BJ (cell line): ENCODE measurements around the gene CHCHD6. TPM values are rescaled to one million over a fixed set of nuclear protein-coding genes. Genes with fewer than 3 reads are reported as not detected.

Source experiments
- CTCF ChIA-PET: fragments of 350-600 bp; formaldehyde crosslinking; extraction: SDS; loops from one replicate; lab custom pipeline; 2021; ENCODE audit warnings: antibody characterized with exemption, inconsistent platforms; lab: Yijun Ruan, JAX
- POLR2A ChIA-PET: fragments of 300-600 bp; sonication (Branson Sonifier 250); formaldehyde crosslinking; extraction: SDS; loops from one replicate; lab custom pipeline; 2021; ENCODE audit warnings: antibody characterized with exemption; lab: Charles Lee
- DNase-seq: peaks from one replicate; pipeline ENCODE4 v3.0.0-alpha.2; 2011; ENCODE audit warnings: low read depth
- H3K27me3 ChIP-seq: 2 replicates; pipeline ENCODE4 v1.6.0; 2011; ENCODE audit warnings: low read length; ENCODE audit not compliant: control insufficient read depth, insufficient read depth
- H3K36me3 ChIP-seq: 2 replicates; pipeline ENCODE4 v1.5.1; 2011; ENCODE audit warnings: low read length; ENCODE audit not compliant: control insufficient read depth, insufficient read depth
- H3K4me3 ChIP-seq: 2 replicates; pipeline ENCODE4 v1.5.1; 2011; ENCODE audit warnings: low read depth, mild to moderate bottlenecking, control low read depth, low read length
- polyA plus RNA-seq: library from polyadenylated mRNA; depleted of rRNA; stranded (reverse); fragments of >200 nt; gene quantifications from 2 replicates; pipeline ENCODE4 v1.2.3, GENCODE V29; 2011
- TF ChIP-seq, protein P1 (sequence below): IDR thresholded peaks from 2 replicates; pipeline ENCODE4 v1.5.1; 2011; ENCODE audit warnings: low read depth, mild to moderate bottlenecking, control low read depth, inconsistent platforms, low read length, moderate library complexity; ENCODE audit not compliant: insufficient read depth

Gene CHCHD6
- polyA plus RNA-seq, 1 experiment, result 23.7 TPM

DNA sequence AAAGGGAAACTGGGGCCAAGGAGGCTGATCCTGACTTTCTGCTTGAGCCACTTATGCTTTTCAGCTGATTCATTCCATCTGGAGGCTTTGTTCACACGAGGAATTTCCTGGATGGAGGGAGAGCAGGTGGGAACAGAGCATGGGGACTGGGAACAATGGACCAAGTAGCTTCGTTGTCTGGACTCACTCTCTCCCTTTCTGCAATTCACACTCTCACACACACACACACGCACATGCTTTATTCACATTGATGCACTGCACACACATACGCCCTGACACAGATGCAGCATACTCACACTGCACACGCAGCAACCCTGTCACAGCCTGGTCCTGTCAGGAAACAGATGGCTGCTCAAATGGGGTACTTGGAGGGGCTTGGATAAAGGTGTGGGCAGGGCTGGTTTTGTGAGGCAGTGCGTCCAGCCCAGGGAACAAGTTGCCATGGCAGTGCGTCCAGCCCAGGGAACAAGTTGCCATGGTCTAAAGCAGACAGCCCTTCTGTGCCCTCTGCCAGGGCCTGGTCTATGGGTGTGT lies 19.8 kb upstream of the CHCHD6 start:
- H3K36me3 ChIP-seq, result no peaks in the 10 kb centered on the region
- H3K27me3 ChIP-seq, result peaks cover 1% of the 10 kb centered on the region; the same call in 1 of the 2 replicates
- CTCF ChIA-PET, result interaction anchor here (1.0 to 2.3 kb wide), 6 partner anchors 10 to 863 kb away, joined by 3 to 7 read pairs (median 4); no protein-coding TSS in a partner anchor
- POLR2A ChIA-PET, result interaction anchor here (0.6 kb wide), 1 partner anchor 1892 kb away, joined by 6 read pairs; no protein-coding TSS in a partner anchor
- H3K4me3 ChIP-seq, result no peak overlapping the region
- TF ChIP-seq, protein P1, sequence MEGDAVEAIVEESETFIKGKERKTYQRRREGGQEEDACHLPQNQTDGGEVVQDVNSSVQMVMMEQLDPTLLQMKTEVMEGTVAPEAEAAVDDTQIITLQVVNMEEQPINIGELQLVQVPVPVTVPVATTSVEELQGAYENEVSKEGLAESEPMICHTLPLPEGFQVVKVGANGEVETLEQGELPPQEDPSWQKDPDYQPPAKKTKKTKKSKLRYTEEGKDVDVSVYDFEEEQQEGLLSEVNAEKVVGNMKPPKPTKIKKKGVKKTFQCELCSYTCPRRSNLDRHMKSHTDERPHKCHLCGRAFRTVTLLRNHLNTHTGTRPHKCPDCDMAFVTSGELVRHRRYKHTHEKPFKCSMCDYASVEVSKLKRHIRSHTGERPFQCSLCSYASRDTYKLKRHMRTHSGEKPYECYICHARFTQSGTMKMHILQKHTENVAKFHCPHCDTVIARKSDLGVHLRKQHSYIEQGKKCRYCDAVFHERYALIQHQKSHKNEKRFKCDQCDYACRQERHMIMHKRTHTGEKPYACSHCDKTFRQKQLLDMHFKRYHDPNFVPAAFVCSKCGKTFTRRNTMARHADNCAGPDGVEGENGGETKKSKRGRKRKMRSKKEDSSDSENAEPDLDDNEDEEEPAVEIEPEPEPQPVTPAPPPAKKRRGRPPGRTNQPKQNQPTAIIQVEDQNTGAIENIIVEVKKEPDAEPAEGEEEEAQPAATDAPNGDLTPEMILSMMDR, result no peak
- no peak for DNase-seq

DNA sequence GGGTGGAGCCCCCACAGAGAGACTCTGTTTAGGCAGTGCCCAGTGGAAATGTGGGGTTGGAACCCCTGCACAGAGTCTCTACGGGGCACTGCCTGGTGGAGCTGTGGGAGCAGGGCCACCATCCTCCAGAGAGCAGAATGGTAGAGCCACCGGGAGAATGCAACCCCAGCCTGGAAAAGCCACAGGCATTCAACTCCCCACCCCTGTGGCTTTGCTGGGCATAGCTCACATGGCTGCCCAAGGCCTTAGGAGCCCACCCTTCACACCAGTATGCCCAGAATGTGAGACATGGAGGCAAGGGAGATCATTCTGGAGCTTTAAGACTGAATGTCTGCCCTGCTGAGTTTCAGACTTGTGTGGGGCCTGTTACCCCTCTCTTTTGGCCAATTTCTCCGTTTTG lies 19.0 kb upstream of the CHCHD6 start:
- ChIA-PET CTCF (interaction anchor here (1.2 to 2.3 kb wide), 3 partner anchors 17 to 859 kb away, joined by 4 to 7 read pairs (median 6); no protein-coding TSS in a partner anchor), POLR2A (no interaction called here)
- Histone ChIP-seq H3K4me3 (no peak overlapping the region), H3K27me3 (peaks cover 1% of the 10 kb centered on the region; the same call in 1 of the 2 replicates), H3K36me3 (no peaks in the 10 kb centered on the region)
- no peak for DNase-seq
- TF ChIP-seq, protein P1, result no peak

DNA sequence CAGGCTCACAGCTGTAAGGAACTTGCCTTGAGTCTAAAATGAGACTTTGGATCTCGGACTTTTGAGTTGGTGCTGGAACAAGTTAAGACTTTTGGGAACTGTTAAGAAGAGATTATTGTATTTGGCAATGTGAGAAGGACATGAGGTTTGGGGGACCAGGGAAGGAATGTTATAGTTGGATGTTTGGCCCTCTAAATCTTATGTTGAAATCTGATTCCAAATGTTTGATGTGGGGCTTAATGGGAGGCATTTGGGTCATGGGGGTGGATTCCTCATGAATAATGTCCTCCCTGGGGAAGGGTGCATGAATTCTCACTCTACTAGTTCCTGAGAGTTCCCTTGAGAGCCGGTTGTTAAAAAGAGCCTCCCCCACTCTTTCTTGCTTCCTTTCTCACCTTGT lies 18.5 kb upstream of the CHCHD6 start:
- Histone ChIP-seq H3K27me3 (peaks cover 1% of the 10 kb centered on the region; the same call in 1 of the 2 replicates), H3K4me3 (no peak overlapping the region), H3K36me3 (no peaks in the 10 kb centered on the region)
- no peak for DNase-seq
- CTCF ChIA-PET, result interaction anchor here (1.2 to 1.4 kb wide), 2 partner anchors 17 to 770 kb away, joined by 4 to 6 read pairs; no protein-coding TSS in a partner anchor
- TF ChIP-seq, protein P1, result no peak
- POLR2A ChIA-PET, result no interaction called here

DNA sequence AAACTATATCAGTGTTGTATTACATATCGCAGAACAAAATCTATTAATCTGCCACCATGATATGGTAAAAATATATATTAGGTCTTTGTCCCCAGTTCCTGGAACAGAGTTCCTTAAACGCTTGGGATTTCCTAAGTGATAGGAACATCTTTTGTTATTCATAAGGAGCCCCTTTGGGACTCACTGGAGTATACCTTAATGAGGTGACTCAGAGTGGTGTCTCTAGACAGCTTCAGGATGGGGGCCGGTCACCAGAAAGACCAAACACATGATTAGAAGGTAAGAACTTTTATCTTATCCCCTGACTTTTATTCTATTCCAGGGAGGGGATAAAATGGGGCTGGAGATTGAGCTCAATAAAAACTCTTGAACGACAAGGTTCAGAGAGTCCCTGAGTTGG lies 12.3 kb upstream of the CHCHD6 start:
- TF ChIP-seq, protein P1, result no peak
- H3K27me3 ChIP-seq, result peaks cover 8% of the 10 kb centered on the region; the same call in 1 of the 2 replicates
- H3K4me3 ChIP-seq, result no peak overlapping the region
- no peaks in the 10 kb centered on the region for H3K36me3 ChIP-seq
- ChIA-PET CTCF (interaction anchor here (2.9 kb wide), 1 partner anchor 12 kb away, joined by 14 read pairs; no protein-coding TSS in a partner anchor), POLR2A (no interaction called here)
- no peak for DNase-seq

DNA sequence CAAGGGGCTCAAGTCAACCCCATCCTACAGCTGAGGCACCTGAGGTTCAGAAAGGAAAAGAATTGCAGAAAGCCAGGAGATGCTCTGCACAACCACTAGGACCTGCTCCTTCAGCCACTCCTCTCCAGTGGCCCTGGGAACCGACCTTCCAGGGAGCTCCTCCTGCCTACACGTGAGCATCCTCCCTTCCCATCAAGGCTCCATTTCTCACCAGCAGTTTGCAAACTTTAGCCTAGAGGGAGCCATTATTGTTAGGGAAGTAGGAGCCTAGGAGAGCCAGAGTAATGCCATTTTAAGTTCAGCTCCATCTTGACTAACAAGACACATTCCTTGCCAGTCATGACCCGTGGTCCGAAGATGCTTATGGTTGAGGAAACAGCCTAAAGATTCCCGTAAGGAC lies 11.2 kb upstream of the CHCHD6 start:
- Histone ChIP-seq H3K4me3 (no peak overlapping the region), H3K36me3 (no peaks in the 10 kb centered on the region), H3K27me3 (peaks cover 8% of the 10 kb centered on the region; the same call in 1 of the 2 replicates)
- ChIA-PET CTCF (interaction anchor here (2.9 kb wide), 1 partner anchor 14 kb away, joined by 14 read pairs; no protein-coding TSS in a partner anchor), POLR2A (no interaction called here)
- DNase-seq, result no peak
- TF ChIP-seq, protein P1, result no peak
